ENCODE measurements around the gene SOX6. TPM values are rescaled to one million over a fixed set of nuclear protein-coding genes. Genes with fewer than 3 reads are reported as not detected.

The SOX6 gene
- total and polyA plus RNA-seq, 7 donors: 0.61 to 47.6 (median 14.6) TPM

DNA sequence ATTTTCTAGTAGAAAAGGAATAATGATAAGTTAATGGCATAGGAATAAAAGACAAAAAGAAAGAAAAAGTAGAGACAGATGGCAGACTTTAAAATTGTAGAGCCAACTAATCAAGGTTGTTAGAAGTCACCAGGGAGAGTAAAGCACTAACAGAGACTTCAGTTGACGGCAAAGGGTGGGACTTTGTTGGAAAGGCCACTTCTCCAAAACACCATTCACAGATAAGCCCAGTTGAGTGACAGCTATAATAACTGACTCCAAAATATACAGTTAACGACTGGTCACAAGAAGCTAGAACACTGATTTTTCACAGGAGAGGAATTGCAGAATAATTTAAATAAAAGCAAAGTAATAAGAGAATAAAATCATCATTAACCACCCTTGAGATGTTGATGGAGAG, 16.0 kb upstream of the SOX6 start:
- no peak overlapping the region for H3K4me3 ChIP-seq
- H3K27me3 ChIP-seq (ENCODE audit: insufficient read depth in 3 of 3, low read length in 2 of 3): no peaks in the 10 kb centered on the region
- TF ChIP-seq, protein P1, sequence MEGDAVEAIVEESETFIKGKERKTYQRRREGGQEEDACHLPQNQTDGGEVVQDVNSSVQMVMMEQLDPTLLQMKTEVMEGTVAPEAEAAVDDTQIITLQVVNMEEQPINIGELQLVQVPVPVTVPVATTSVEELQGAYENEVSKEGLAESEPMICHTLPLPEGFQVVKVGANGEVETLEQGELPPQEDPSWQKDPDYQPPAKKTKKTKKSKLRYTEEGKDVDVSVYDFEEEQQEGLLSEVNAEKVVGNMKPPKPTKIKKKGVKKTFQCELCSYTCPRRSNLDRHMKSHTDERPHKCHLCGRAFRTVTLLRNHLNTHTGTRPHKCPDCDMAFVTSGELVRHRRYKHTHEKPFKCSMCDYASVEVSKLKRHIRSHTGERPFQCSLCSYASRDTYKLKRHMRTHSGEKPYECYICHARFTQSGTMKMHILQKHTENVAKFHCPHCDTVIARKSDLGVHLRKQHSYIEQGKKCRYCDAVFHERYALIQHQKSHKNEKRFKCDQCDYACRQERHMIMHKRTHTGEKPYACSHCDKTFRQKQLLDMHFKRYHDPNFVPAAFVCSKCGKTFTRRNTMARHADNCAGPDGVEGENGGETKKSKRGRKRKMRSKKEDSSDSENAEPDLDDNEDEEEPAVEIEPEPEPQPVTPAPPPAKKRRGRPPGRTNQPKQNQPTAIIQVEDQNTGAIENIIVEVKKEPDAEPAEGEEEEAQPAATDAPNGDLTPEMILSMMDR (IDR thresholded peaks at IDR 0.05): no peak
- no peaks in the 10 kb centered on the region for H3K36me3 ChIP-seq (ENCODE audit: insufficient read depth in 1 of 2, low read depth in 1 of 2)
- H3K9me3 ChIP-seq: no peaks in the 10 kb centered on the region
- ATAC-seq (no peak), DNase-seq (no peak)
- no peaks in the 10 kb centered on the region for H3K4me1 ChIP-seq
- 69 to 92% (median 69%) methylated on average over 2 of the region's 2 CpGs for WGBS, 3 donors
- intact Hi-C loops (cut with DNase I): loop anchor here in 1 of 2 donors (10.0 kb wide), 1 partner anchor 62 kb away; no protein-coding TSS in a partner anchor
- H3K27ac ChIP-seq: no peak overlapping the region

DNA sequence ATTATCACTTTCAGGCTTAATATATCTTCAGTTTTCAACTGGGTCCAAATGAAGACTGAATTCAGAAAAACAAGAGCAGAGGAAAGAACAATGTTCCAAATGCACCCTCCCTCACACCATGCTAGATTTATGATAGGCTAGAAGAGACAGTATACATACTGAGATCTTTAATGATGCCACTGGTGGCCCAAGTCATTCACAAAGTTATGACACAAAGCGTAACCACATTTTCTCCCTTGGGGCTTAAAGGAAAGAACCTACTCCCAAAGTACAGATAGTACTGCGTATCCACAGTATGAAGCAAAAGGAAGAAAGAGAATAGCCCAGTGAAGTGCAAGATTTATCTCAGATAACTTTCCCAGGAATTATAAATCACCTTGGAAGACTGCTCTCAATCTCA, 10.9 kb upstream of the SOX6 start:
- no peak overlapping the region for H3K27ac ChIP-seq
- no peaks in the 10 kb centered on the region for H3K36me3 ChIP-seq (ENCODE audit: insufficient read depth in 1 of 2, low read depth in 1 of 2)
- intact Hi-C loops (cut with DNase I): no loop called here
- no peaks in the 10 kb centered on the region for H3K9me3 ChIP-seq
- DNase-seq (no peak), ATAC-seq (no peak)
- H3K27me3 ChIP-seq (ENCODE audit: insufficient read depth in 3 of 3, low read length in 2 of 3): no peaks in the 10 kb centered on the region
- H3K4me1 ChIP-seq: peaks cover 19% of the 10 kb centered on the region
- TF ChIP-seq, protein P1 (IDR thresholded peaks at IDR 0.05): no peak
- H3K4me3 ChIP-seq: no peak overlapping the region
- 85 to 90% (median 87%) methylated on average over 2 of the region's 2 CpGs for WGBS, 3 donors

DNA sequence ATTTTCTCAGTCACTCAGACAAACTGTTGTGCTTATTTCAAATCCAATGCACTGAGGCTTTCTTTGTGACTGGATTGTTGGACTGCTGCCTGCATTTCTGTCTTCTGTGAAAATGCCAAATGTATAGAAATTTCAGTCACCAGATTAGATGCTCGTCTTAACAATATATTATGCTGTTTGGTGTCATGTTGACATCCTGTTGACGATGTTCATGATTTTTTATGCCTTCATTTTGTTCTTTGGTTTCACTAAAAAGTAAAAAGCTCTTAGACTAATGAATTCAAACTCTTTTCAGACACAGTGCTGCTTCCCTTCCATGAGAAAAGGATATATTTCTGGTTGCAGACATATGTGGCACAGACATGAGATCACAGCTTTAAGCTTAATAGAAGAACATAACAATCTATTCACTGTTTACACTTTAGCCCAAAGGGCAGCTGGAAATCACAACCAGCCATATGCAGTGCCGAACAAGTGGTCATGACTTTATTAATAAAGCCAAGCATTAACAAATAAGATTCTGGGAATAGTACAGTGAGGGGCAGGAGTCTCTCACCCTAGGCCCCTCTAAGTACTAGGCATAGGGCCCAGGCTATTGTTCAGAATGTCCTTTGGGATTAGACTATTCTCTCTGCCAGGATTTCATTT, 9.4 kb upstream of the SOX6 start:
- WGBS, 3 donors: 34 to 46% (median 35%) methylated on average over 3 of the region's 3 CpGs
- peak in 2 of 4 donors; percentile 31 to 38 for ATAC-seq

DNA sequence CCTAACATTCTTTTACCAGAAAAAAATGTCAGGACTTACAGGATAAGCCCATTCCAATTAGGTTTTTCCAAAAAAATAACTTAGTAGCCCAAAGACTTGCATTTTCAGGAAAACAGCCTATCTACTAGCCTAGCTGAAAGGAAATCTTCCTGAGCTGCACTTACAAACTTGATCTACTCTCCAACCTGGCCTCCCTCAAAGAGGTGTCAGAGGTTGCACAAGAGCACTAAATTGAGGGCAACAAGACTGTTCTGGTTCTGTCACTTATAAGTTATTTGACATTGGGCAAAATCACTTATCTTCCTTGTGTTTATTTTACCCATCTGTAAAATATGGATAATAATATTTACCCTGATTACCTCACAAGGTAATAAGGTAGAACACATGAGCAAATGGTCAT, 7.9 kb upstream of the SOX6 start:
- peak overlapping the region; percentile 47 for H3K27ac ChIP-seq

More for the DNA sequence above, 9.4 kb upstream of the SOX6 start:
- Histone ChIP-seq H3K9me3 (no peaks in the 10 kb centered on the region), H3K27ac (peak overlapping the region; percentile 47), H3K4me3 (no peak overlapping the region), H3K4me1 (peaks cover 22% of the 10 kb centered on the region), H3K36me3 (ENCODE audit: insufficient read depth in 1 of 2, low read depth in 1 of 2) (no peaks in the 10 kb centered on the region), H3K27me3 (ENCODE audit: insufficient read depth in 3 of 3, low read length in 2 of 3) (no peaks in the 10 kb centered on the region)
- TF ChIP-seq, protein P1 (IDR thresholded peaks at IDR 0.05): no peak
- intact Hi-C loops (cut with DNase I): no loop called here
- DNase-seq: no peak

More for the DNA sequence above, 7.9 kb upstream of the SOX6 start:
- Histone ChIP-seq H3K4me1 (peaks cover 22% of the 10 kb centered on the region), H3K27me3 (ENCODE audit: insufficient read depth in 3 of 3, low read length in 2 of 3) (no peaks in the 10 kb centered on the region), H3K9me3 (no peaks in the 10 kb centered on the region), H3K36me3 (ENCODE audit: insufficient read depth in 1 of 2, low read depth in 1 of 2) (no peaks in the 10 kb centered on the region), H3K4me3 (no peak overlapping the region)
- TF ChIP-seq, protein P1 (IDR thresholded peaks at IDR 0.05): no peak
- ATAC-seq (peak in 1 of 4 donors; percentile 49), DNase-seq (no peak)
- intact Hi-C loops (cut with DNase I): no loop called here

All from psoas muscle (tissue), 8 donors.